Cerebellar cortex (tissue), 1 donor: ENCODE measurements around the gene GCGR.
"Not testable (repeated sequence)": the region's sequence is repeated elsewhere in the genome, so short reads cannot be mapped to it uniquely, and the experiment has no call there.

Experiments
- DNase-seq: peaks from one replicate; pipeline ENCODE4 v3.0.0-alpha.2; 2015; ENCODE audit warnings: low spot score

GCGR gene

GRCh38 chr17:81832608-81833159, 28.7 kb downstream of the GCGR start:
- DNase-seq = no peak

- DNase-seq = peak; percentile 87
Measured at GRCh38 chr17:81833160-81833920, 29.4 kb downstream of the GCGR start, which contains the start of gene MCRIP1. MCRIP1 (minus strand) TSS chr17:81833291; CDS start chr17:81824506, 8,785 bp downstream.

- DNase-seq = no peak
Measured at GRCh38 chr17:81833921-81834830, 30.2 kb downstream of the GCGR start.

GRCh38 chr17:81834831-81835267, 30.9 kb downstream of the GCGR start, which contains the start of gene PPP1R27:
PPP1R27 (minus strand) TSS chr17:81835050; CDS start chr17:81834953, 97 bp downstream.
- DNase-seq = no peak

GRCh38 chr17:81837641-81838040, 33.7 kb downstream of the GCGR start:
- DNase-seq = no peak

- DNase-seq = no peak
Measured at GRCh38 chr17:81838753-81839255, 34.9 kb downstream of the GCGR start.

- DNase-seq = no peak
Measured at GRCh38 chr17:81839301-81839700, 35.4 kb downstream of the GCGR start.

GRCh38 chr17:81840059-81840458, 36.1 kb downstream of the GCGR start:
- DNase-seq = not testable (repeated sequence)

GRCh38 chr17:81840826-81841778, 37.2 kb downstream of the GCGR start:
- no peak for DNase-seq

GRCh38 chr17:81841866-81842265, 37.9 kb downstream of the GCGR start:
- no peak for DNase-seq

GRCh38 chr17:81842378-81842724, 38.4 kb downstream of the GCGR start:
- no peak for DNase-seq

- no peak for DNase-seq
Measured at GRCh38 chr17:81842725-81843504, 39.0 kb downstream of the GCGR start.

GRCh38 chr17:81843713-81844326, 39.9 kb downstream of the GCGR start:
- no peak for DNase-seq

GRCh38 chr17:81844327-81844851, 40.4 kb downstream of the GCGR start:
- no peak for DNase-seq

GRCh38 chr17:81844887-81845286, 40.9 kb downstream of the GCGR start:
- no peak for DNase-seq

- DNase-seq = no peak
Measured at GRCh38 chr17:81845361-81845760, 41.4 kb downstream of the GCGR start.

- no peak for DNase-seq
Measured at GRCh38 chr17:81845881-81846742, 42.2 kb downstream of the GCGR start.
